DMS 273 treated with DMSO at 0.1 percent for 48 hours (cell line): ENCODE results near the gene TRAF3IP1.
"Not testable (repeated sequence)": the region's sequence is repeated elsewhere in the genome, so short reads cannot be mapped to it uniquely, and the experiment has no call there.

Source experiments
- DNase-seq: peaks from one replicate; lab custom pipeline; 2025; lab: John Stamatoyannopoulos, UW

Gene TRAF3IP1, protein sequence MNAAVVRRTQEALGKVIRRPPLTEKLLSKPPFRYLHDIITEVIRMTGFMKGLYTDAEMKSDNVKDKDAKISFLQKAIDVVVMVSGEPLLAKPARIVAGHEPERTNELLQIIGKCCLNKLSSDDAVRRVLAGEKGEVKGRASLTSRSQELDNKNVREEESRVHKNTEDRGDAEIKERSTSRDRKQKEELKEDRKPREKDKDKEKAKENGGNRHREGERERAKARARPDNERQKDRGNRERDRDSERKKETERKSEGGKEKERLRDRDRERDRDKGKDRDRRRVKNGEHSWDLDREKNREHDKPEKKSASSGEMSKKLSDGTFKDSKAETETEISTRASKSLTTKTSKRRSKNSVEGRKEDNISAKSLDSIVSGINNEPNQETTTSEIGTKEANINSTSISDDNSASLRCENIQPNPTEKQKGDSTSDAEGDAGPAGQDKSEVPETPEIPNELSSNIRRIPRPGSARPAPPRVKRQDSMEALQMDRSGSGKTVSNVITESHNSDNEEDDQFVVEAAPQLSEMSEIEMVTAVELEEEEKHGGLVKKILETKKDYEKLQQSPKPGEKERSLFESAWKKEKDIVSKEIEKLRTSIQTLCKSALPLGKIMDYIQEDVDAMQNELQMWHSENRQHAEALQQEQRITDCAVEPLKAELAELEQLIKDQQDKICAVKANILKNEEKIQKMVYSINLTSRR

DNA sequence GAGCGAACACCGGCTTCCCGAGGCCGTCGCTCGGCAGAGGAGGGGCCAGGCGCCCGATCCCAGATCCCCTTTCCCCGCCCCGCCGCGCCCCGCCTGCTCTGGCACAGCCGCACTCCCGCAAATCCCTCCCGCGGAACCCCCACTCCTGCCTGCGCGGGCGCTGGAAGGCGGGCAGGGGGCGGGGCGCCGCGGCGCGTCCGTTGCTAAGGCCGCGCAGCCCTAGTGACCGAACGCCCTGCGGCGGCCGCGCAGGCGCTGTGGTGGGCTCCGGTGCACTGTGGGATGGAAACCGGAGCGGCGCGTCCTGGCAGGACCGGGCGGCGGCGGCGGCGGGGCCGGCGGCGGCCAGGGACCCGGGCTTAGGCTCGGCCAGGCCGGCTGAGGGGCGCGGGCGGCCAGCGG is at the start of gene TRAF3IP1:
Gene TRAF3IP1, plus strand, starts transcription at position 273 of the 402 bp plus-strand sequence. CDS start 145 bp downstream, outside the sequence.
- DNase-seq, result peak; percentile 59

DNA sequence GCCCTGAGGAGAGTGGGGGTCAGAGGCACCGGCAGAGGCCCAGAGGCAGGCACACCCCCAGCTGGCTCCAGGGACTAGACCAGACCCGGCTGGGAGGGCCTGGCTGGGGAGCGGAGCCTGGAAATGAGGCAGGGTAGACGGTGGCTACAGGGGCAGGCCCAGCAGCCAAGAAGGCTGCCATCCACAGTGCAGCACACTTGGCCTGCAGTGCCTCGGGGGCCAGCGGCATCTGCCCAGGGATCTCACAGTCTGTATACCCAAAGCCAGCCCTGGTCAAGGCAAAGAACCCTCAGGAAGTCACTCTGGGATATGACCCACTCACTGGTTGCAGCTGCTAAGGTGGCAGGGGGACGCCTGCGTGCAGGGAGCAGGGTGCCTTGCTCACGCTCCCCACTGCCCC is 49.7 kb upstream of the TRAF3IP1 start:
- DNase-seq, result no peak

DNA sequence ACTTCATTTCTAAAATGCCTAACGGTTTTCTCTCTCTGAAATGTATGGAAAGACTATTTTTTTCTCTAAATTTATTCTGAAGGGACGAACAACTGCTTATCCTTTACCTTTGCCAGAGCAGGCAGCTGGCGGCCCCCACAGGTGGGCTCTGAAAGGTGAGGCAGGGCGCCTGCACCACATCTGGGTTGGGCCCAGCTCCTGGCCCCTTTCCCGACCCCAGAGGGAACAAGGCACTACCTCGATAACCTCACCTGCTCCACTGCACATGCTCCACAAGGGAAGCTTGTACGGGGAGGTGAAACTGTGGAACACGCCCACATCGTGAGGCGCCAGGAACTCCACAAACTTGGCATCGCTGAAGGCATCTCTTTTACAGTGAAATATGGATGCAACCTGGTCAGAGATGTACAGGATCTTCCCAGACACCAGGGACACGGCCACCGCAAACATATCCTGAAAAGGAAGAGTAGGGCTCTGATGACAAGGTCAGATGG is 49.2 kb upstream of the TRAF3IP1 start:
- no peak for DNase-seq

DNA sequence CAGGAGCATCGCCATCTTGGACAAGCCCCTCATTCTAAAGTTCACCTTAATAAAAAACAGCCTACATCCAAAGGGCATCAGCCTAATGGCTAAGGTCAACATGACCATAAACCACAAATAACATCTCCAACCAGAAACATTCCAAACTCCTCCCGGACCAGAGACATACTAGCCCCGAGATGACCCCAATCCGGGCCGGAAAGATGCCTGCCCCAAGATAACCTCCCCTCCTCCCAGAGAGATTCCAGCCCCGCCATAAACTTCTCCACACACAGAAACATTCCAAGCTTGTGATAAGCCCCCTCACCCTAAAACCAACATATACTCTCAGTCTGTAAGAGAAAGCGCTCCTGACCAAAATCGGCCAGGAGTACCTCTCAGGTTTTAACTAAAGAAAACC is 48.6 kb upstream of the TRAF3IP1 start:
- DNase-seq, result not testable (repeated sequence)

DNA sequence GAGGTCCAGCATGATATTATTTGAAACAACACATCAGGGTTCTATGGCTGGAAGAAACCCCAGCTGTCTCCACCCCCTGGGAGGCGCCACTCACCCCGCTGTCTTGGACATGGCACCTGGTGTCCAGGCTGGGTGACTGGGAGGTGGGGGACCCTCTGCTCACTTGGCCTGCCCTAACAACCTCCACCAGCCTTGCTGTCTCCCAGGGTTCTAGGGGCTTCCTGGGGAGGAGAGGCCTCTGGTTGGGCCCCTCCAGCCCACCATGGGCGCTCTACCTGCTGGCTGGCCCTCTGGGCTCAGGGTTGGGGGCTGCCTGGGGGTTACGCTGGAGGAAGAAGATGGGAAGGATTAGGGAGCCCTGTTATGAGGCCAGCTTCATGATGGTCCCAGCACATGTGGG is 48.2 kb upstream of the TRAF3IP1 start:
- no peak for DNase-seq

DNA sequence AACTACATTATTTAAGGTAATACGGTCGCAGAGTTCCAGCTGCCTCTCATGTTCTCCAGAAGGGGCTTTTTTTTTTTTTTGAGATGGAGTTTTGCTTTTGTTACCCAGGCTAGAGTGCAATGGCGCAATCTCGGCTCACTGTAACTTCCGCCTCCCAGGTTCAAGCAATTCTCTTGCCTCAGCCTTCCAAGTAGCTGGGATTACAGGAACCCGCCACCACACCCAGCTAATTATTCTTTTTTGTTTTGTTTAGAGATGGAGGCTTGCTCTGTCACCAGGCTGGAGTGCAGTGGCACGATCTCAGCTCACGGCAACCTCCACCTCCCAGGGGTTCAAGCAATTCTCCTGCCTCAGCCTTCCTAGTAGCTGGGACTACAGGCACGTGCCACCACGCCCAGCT is 46.9 kb upstream of the TRAF3IP1 start:
- DNase-seq, result not testable (repeated sequence)

DNA sequence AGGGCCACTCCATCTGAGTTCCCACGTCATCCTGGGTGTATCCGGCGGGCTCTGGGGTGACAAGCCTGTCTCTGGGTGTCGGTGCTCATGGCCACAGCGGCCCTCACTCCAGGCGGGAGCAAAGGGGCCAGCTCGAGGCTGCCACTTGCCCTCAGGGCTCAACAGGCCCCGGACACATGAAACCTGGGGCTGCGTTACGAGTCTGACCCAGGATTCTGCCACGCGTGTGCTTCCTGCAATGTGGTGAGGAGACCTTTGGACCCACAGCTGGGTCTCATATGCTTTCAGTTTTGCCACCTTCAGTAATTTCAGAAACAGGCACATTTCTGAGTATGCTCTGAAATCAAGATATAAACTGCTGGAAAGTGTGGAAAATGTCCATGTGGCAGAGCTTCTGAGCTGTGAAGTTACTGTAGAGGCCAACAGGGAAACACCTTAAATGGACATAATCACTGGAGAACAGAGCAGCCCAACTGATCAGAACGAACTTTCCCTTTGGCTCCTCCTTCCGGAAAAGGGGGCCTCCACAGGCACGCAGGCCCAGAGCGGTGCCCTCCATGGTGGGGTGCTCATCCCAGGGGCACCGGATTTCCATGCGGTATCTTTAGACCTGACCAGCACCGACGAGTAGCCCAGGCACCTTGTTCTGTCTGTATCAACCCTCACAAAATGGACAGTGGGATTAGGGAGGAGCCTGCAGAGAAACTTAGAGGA is 46.0 kb upstream of the TRAF3IP1 start:
- DNase-seq, result no peak

DNA sequence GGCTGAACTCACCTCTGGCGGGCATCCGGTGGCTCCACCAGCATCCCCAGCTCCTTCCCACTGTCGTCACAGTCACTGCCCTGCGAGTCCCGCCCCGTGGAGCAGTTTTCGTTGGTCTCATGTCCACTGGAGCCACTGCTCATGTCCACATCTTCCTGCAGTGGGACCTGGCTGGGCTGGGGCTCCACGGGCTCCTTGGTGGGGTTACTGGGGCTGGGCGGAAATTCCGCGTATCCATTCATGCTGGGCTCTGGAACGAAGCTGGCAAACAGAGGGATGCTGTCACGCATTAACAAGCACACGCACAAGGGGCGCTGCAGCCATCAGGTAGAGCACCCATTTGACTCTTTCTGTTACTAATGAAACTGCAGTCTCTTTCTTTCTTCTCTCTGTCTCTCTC is 42.6 kb upstream of the TRAF3IP1 start:
- DNase-seq, result no peak

DNA sequence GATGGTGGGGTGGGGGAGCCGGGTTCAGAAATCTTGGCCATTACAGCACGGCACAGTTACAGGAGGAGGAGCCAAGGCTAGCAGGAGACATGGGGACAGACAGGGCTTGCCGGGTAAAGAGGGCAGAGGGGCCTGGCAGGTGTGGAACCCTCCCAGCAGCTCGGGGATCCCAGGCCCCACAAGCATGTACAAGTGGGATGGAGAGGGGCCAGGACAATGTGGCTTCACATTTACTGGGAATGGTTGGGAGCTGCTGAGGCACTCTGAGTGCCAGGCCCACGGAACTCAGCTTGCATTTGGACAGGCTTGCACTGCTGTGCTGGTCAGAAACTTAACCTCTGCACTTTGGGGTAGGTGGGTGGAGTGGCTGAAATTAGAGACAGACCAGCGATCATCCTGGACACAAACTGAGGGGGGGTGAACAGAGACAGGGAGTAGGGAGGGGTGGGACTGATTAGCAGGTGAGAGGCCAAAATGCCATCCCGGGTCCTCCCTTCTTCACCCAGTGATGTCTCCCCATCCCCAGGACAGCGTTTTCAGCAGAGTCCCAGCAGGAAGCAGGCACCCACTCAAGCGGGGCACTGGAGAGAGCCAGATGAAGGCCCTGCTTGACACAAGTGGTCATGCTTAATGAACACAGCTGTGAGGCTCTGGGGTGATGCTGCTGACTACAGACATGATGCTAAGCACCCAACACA is 41.5 kb upstream of the TRAF3IP1 start:
- DNase-seq, result no peak

DNA sequence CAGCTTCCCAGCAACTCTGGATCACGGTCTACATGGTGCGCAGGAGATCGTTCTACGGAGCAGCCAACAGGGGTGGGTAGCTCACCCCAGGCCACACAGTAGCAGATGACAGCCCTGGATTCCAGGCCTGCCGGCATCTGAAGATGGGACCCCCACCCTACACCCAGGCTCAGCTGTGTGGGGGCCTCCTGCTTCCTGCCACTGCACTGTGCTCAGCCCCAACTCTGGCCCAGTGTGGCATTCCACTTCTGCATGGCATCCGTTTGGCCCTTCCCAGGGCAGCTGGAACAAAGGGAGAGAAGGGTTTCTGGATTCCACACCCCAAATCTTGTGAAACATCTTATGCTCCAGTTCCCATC is 41.0 kb upstream of the TRAF3IP1 start:
- no peak for DNase-seq

DNA sequence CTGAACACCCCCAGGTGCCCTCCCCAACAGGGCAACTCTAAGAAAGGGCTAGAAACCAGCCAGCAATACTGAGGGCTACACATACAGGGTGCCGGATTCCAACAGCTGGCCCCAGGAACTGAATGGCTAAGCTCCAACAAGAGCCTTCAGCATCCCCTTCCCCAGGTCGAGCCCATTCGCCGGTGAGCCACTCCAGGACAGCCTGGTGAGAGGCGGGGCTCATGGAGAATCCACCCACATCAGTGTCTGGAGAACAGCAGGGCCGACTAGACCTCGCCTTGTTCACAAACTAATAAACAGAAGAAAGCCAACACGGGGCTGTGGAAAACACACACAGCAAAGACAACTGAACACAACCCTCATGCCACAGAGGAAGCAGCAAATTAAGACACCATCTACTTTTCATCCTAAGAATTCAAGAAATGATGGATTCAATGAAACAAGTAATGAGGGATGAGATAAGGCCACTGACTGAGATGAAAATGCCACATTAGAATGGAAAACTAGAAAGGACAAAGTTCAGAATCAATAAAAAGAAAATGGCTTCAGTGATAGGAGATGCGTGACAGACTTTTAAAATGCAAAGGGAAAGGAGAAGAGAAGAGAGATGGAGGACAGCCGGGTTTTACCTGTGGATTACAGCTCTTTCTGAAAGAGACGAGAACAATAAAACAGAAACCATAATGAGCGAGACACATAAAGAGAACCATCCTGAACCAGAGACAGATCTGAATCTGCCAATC is 40.1 kb upstream of the TRAF3IP1 start:
- DNase-seq, result no peak

DNA sequence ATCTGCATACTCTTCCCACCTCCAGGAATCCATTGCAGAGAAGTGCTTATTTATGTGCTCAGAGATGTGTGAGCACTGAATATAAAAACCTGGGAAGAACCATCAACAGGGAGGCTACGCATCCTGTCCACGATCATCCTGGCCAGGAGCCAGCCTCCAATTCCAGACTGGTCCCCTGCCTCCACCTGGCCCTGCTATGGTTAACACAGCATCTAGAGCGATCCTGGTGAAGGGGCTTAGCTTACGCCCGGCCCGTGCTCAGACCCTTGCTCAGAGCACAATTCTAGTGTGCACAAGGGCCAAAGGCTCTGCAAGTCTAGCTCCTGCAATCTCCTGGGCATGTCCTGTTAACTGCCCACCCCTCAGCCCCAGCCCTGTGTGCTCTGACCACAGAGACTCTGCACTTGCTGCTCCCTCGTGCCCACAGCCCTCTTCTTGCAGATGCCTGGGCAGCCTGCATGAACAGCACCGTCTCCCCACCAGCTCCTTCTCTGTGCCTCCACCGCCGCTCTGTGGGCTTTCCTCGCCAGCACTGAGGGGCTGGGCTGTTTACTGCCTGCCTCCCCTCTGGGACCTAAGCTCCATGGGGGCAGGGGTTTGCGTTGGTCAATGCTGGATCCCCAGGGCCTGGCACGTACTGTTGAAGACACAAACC is 38.4 kb upstream of the TRAF3IP1 start:
- no peak for DNase-seq

DNA sequence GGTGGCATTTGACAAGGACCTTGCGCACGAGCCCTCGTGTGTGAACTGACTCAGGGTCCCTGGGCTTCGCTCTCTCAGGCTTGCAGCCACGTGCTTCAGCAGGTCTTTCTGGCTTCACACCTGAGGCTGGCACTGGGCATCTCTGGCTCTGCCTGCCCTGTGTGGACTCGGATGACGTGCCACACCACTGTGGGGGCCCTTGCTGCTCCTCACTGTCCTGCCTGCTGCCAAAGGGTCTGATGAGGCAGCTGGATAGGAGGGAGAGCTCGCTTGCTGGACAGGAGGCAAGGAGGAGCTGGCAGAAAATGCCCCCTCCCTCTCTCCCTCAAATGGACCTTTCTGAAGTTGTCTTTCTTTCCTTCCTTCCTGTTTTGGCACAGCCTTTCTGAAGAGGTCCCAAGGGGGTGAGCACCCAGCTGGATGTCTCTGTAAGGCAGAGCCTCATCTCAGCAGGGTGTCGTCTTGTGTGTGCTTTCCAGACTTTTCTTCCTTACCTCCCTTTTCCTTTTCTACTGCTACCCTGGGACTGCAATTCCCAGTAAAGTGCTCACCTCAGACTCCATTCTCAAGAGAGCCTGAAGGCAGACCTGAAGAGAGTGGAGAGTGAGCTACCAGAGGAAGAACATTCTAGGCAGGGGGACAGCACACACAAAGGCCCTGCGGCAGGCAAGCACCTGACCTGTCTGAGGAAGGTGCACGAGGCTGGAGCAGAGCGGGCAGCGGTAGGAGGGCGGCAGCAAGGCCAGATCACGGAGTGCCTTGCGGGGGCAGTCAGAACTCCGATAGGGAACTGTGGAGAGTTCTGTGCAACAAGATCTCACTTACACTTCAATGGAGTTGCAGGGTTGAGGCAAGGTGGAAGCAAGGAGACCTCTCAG is 37.2 kb upstream of the TRAF3IP1 start:
- no peak for DNase-seq

DNA sequence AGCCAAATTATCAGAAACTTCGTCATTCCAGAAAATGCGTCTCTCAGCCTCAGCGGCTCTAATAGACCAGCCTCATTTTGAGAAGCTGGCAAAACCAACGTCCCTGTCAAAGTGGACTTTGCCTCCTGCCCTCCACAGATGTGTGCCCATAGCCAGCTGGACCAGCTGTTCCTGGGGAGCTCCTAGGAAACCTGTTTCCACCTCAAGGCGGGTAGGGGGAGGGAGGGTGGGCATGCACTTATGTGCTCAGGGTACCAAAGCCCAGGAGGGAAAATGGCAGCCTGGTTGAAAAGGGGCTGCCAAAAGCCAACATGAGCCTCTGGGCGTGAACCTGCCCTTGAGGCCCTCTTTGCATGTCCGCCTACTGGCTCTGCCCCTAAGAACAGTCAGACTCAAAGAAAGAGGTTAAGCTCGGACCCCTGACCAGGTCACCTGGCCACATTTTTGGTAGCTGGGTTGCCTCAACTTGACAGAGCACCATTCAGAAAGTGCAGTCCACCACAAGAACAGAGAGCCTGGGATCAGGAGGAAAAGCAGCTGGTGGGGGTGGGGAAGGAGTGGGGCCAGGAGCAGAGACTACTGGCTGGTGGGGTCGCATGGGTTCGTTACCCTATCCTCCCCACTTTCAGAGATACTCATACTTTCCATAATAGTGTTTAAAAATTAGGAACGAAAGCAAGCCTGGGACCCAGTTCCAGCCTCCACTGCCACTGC is 35.4 kb upstream of the TRAF3IP1 start:
- DNase-seq, result no peak

DNA sequence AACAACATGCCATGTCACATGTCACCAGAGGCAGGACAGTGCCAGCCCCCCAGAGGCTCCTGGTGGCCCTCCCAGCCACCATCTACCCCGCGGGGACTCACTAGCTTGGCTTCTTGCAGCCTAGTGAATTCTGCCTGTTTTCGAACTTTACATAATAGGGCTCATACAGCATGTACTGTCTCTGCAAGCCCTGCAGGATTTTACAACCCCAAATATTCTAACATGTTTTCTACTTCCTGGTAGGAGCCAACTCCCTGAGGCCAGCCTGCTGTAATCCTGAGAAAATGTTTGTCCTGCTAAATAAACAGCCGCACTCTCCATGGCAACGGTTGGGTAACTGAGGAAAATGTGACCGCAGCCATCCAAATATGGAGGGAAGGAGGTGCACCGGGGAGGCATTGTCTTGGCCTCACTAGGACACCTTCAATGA is 34.6 kb upstream of the TRAF3IP1 start:
- no peak for DNase-seq

DNA sequence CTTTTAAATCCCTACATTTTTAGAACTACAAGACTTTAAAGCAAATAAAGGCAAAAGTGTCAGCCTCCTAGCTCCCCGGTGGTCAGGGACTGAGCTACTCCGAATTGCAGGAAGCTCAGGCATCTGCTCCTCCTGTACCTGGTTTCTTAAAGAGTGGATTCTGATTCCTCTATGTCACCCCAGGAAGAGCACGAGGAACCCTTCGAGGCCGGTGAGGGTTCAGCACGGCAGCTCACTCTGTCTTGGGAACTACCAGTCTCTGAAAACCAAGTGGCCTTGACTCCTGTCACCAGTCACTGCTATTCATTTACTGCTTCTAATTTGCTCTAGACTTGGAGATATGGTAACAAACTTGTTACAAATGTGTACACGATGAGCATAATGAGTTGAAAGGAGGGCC is 34.2 kb upstream of the TRAF3IP1 start:
- DNase-seq, result no peak

DNA sequence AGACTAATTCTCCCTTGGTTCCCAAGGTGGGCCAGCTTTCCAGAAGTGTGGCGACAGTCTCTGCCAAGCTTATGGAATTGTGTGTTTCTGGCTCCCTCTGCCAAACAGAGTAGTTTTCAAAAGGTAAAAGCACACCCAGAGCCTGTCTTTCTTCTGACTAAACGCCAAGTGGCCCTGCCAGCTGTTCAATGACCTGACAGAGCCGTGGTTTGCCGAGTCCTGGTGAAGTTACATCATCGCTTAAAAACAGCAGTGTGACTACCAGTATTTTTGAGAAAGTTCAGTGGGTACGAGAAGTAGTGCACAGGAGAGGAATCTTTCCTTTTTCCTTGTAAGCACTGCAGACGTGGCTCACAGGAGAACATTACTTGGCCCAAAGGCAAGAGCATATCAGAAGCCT is 33.8 kb upstream of the TRAF3IP1 start:
- DNase-seq, result peak; percentile 61

DNA sequence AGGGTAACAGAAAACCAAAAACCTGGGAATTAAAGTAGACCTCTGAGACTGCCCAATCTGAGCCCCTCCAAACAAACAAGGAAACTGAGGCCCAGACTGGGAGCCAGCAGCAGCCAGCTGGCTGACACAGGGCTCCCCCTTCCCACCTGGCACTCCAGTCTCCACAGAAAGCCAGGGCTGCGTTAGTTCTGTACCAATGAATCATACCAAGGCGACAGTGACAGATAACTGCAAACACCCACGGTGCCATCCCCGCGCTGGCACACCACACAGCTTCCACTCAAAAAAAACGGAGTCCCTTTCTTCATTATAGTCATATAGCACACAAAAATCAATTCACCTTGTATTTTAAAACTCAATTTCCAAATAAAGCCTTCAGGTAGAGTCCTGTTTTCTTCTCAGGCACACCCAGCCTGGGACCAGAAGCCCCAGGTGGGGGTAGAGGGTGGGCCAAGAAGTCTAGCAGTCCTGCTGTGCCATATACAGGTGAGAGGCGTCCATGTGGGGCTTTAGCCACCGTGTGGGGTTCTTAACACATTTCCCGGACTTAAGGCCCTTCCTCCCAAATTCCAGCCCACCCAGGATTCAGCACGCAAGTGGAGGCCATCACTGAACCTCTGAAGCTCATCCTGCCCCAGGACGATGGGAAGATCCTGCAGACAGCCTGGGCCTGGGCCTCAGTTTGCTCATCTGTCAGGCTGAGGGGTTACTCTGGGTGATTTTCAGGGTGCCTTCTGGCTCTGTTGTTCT is 33.2 kb upstream of the TRAF3IP1 start:
- DNase-seq, result no peak
